ENCODE measurements around the gene CCN6. TPM values are rescaled to one million over a fixed set of nuclear protein-coding genes. Genes with fewer than 3 reads are reported as not detected.

CCN6 gene
- total RNA-seq, 3 donors from 2014 or later (not counting 1 experiment from before 2014, with no cell fraction given), result not detected

DNA sequence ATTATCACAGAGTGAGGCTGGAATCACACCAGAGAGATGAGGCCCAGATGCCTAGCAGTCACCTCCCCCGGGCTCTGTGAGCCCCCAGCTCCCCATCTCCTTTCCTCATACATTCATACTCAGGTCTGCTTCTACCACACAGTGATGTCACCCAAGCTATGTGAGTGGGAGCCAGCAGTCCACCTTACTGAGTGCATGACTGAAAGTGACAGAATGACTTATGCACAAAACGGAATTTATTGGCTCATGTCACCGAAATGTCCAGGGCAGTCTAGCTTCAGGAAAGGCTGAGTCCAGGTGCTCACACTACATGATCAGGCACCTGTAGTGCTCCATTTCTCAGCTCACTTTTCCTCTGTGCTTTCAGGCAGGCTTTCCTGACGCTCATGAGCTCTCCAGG lies 36.7 kb upstream of the CCN6 start:
- no peak for DNase-seq
- peaks cover 0 to 5% of the 10 kb centered on the region in 2 donors for H3K4me1 Mint-ChIP-seq

DNA sequence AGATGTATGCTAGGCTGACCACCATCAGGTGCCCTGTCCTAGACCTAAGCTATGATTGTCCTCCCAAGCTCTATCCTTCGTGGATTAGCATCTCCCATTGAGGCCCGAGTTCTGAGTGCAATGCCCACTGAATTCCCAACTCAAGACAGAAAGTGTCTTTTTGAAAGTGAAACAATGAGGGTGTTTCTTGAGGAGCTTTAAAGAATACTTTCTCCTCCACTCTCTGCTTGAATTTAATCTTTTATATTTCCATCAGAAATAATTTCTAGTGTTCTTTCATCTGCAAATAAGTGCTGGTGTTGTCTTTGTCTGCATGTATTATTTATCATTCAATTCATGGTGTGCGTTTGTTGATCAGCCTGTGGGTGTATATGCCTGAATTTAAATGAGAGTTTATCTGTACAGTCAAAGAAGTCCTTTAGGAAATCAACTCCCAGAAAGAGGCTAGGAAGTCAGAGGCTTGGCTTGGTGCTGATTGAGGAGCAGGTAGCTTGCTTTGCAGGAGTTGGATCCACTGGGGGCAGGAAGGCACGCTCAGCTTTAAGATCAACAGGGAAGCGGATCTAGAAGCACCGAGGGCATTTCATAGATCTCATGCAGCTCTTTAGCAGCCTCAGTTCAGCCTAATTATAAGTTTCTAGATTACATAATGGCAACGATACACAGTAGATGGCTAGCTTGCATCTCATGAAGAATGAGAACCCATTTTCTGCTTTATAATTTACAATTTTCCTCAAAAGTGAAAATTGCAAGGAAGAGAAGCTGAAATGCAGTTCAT lies 36.0 kb upstream of the CCN6 start:
- DNase-seq (no peak), ATAC-seq (no peak)
- Histone ChIP-seq H3K9me3 (ENCODE audit: control insufficient read depth, insufficient read depth, low read length) (no peaks in the 10 kb centered on the region), H3K4me3 (ENCODE audit: low read length) (no peak overlapping the region), H3K27ac (ENCODE audit: low read length) (no peak overlapping the region), H3K4me1 (ENCODE audit: control insufficient read depth, insufficient read depth, low read length) (no peaks in the 10 kb centered on the region), H3K27me3 (ENCODE audit: control insufficient read depth, insufficient read depth, low read length) (no peaks in the 10 kb centered on the region), H3K36me3 (ENCODE audit: control insufficient read depth, insufficient read depth, low read length) (no peaks in the 10 kb centered on the region)
- intact Hi-C loops (cut with micrococcal nuclease), result no loop called here
- TF ChIP-seq, protein P1, sequence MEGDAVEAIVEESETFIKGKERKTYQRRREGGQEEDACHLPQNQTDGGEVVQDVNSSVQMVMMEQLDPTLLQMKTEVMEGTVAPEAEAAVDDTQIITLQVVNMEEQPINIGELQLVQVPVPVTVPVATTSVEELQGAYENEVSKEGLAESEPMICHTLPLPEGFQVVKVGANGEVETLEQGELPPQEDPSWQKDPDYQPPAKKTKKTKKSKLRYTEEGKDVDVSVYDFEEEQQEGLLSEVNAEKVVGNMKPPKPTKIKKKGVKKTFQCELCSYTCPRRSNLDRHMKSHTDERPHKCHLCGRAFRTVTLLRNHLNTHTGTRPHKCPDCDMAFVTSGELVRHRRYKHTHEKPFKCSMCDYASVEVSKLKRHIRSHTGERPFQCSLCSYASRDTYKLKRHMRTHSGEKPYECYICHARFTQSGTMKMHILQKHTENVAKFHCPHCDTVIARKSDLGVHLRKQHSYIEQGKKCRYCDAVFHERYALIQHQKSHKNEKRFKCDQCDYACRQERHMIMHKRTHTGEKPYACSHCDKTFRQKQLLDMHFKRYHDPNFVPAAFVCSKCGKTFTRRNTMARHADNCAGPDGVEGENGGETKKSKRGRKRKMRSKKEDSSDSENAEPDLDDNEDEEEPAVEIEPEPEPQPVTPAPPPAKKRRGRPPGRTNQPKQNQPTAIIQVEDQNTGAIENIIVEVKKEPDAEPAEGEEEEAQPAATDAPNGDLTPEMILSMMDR (IDR thresholded peaks at IDR 0.05), result no peak
- no peaks in the 10 kb centered on the region for H3K36me3 Mint-ChIP-seq
- no peak overlapping the region for H3K27ac Mint-ChIP-seq
- H3K4me3 Mint-ChIP-seq, result no peak overlapping the region
- peaks cover 5% of the 10 kb centered on the region in 2 donors for H3K27me3 Mint-ChIP-seq (ENCODE audit: low read depth in 2 of 2)
- H3K9me3 Mint-ChIP-seq, result no peaks in the 10 kb centered on the region
- H3K4me1 Mint-ChIP-seq, result peaks cover 0 to 8% of the 10 kb centered on the region in 2 donors
- 88% methylated on average over 7 of the region's 7 CpGs for WGBS (ENCODE audit: insufficient coverage)

More for the DNA sequence above, 36.7 kb upstream of the CCN6 start:
- H3K9me3 ChIP-seq (ENCODE audit: control insufficient read depth, insufficient read depth, low read length), result no peaks in the 10 kb centered on the region
- Mint-ChIP-seq H3K27ac (no peak overlapping the region), H3K36me3 (no peaks in the 10 kb centered on the region), H3K4me3 (no peak overlapping the region), H3K9me3 (no peaks in the 10 kb centered on the region), H3K27me3 (ENCODE audit: low read depth in 2 of 2) (peaks cover 5% of the 10 kb centered on the region in 2 donors)
- no peak for ATAC-seq
- WGBS (ENCODE audit: insufficient coverage), result 86% methylated on average over 4 of the region's 4 CpGs
- intact Hi-C loops (cut with micrococcal nuclease), result no loop called here
- no peak overlapping the region for H3K4me3 ChIP-seq (ENCODE audit: low read length)
- no peaks in the 10 kb centered on the region for H3K36me3 ChIP-seq (ENCODE audit: control insufficient read depth, insufficient read depth, low read length)
- no peaks in the 10 kb centered on the region for H3K4me1 ChIP-seq (ENCODE audit: control insufficient read depth, insufficient read depth, low read length)
- TF ChIP-seq, protein P1 (IDR thresholded peaks at IDR 0.05), result no peak
- no peaks in the 10 kb centered on the region for H3K27me3 ChIP-seq (ENCODE audit: control insufficient read depth, insufficient read depth, low read length)
- no peak overlapping the region for H3K27ac ChIP-seq (ENCODE audit: low read length)

DNA sequence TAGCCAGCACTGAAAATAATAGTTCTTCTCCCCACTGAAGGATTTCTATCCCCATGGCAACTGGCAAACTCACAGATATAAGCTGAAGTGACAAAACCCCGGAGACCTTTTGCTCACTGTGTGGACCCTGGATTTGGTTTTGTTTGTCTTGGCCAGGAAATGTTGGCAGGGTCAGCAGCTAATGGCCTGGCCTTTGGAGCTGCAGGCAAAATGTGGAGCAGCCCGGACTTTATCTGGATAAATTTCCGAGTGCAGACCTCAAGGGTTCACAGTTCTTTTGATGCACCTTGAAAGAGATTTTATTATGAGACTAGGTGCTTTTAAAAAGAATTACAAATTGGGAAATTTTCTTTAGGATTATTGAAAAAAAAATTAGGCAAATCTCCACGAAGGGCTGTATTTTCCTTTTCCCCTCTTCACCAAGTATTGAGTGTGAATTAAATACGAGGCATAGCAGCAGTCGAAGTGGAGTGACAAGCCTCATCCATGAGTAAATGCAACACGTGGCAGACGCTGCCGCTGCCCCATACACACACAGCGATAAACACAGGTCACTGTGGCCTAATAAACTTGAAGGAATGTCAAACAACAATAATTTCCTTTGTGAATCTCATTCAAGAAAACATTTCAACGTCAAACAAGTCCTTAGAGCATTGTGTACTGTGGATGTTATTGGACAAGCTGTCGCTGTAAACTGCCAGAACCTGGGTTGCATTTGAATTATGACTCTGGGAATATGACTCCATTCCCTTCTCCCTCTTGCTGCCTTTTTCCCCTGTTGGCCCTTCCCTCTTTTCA lies 35.1 kb upstream of the CCN6 start:
- H3K36me3 ChIP-seq (ENCODE audit: control insufficient read depth, insufficient read depth, low read length), result no peaks in the 10 kb centered on the region
- no peak for DNase-seq
- H3K27ac ChIP-seq (ENCODE audit: low read length), result no peak overlapping the region
- Mint-ChIP-seq H3K27me3 (ENCODE audit: low read depth in 2 of 2) (peaks cover 5% of the 10 kb centered on the region in 2 donors), H3K36me3 (no peaks in the 10 kb centered on the region), H3K4me1 (peaks cover 0 to 8% of the 10 kb centered on the region in 2 donors), H3K4me3 (no peak overlapping the region), H3K9me3 (peaks cover 0 to 2% of the 10 kb centered on the region in 2 donors), H3K27ac (no peak overlapping the region)
- WGBS (ENCODE audit: insufficient coverage), result 96% methylated on average over 10 of the region's 12 CpGs
- H3K27me3 ChIP-seq (ENCODE audit: control insufficient read depth, insufficient read depth, low read length), result no peaks in the 10 kb centered on the region
- no peak overlapping the region for H3K4me3 ChIP-seq (ENCODE audit: low read length)
- ATAC-seq, result no peak
- H3K9me3 ChIP-seq (ENCODE audit: control insufficient read depth, insufficient read depth, low read length), result peaks cover 2% of the 10 kb centered on the region
- TF ChIP-seq, protein P1 (IDR thresholded peaks at IDR 0.05), result no peak
- no peaks in the 10 kb centered on the region for H3K4me1 ChIP-seq (ENCODE audit: control insufficient read depth, insufficient read depth, low read length)
- intact Hi-C loops (cut with micrococcal nuclease), result no loop called here
